ENCODE measurements around the gene CCKAR. TPM values are rescaled to one million over a fixed set of nuclear protein-coding genes. Genes with fewer than 3 reads are reported as not detected.

Gene CCKAR
- total RNA-seq, 1 experiment from 2014 or later = not detected

DNA sequence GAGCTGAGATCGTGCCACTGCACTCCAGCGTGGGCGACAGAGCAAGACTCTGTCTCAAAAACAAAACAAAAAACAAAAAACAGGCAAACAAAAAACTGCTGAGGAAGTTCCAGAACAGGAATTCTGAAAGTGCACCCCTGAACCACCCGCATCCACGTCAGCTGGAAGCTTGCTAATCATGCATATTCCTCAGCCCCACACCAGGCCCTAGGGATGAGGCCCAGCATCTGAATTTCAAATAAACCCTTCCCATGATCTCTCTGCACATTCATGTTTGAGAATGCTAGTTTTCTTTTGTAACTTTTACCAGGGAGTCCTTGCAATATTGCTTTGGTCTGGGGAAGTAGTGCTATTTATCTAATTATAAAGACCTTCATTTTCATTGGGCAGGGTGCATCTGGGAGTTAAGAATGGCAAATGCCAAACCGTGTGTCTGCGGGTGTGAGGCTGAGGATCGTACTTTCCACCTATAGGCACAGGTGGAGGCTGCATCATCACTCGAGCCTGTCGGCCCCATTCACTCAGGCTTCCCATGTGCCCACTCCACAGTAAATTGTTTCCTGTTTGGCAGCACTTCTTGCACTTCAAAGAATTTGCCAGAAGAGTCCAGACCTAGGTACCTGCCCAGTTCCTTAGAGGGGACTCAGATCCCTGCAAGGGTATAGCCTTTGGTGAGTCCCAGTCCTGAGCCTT lies 23.6 kb downstream of the CCKAR start:
- in situ Hi-C loops (cut with HindIII; ENCODE audit: low sequenced_read_pairs) = loop anchor here (25.0 kb wide), 1 partner anchor 246 kb away; no protein-coding TSS in a partner anchor
- DNase-seq (ENCODE audit: low spot score) = no peak

DNA sequence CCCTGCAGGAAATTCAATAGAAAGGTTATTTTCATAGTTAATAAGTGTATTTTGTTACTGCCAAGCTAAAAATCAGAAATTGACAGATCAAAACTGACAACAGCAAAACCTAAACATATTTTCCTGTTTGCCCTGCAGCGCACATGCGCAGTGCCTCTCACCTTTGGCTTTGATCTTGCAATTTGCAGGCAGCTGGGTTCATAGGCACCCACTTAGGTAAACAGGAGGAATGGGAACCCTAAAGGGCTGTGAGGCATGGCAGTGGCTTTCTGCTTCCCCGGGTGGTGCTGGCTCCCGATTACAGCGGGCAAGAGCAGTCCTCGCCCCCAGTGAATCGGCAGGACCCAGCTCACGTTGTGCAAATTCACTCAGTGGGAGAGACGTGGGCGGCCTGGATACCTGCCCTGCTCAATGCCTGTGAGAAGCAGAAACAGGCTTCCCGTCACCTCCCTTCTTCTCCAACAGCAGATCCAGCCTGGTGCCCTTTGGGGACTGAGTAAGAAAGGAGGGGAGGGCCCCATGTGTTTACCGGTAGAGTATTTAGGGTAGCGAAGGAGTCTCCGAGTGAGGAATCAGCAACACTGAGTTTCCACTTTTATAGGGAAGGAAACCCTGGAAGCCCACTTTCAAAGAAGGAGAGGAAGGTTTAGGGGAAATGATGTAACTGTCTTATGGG lies 25.7 kb downstream of the CCKAR start:
- in situ Hi-C loops (cut with HindIII; ENCODE audit: low sequenced_read_pairs) = loop anchor here (25.0 kb wide), 1 partner anchor 248 kb away; no protein-coding TSS in a partner anchor
- no peak for DNase-seq (ENCODE audit: low spot score)

DNA sequence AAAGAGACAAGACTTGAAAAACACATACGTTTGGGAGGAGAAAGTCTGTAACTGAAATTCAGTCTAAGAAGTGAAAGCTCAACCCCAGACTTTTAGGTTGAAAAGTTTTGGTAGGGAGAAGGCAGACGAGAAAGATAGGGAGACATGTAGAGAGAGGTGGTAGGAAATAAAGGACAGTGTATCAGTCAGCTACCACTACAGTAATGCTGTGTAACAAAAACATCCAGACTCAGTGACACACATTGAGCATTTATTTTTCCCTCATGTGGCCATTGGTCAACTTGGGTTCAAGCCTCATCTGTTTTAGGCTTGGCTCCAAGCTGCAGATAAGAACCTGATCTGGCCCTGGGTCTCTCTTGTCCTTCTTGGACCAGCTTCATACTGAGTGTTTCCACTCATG lies 26.9 kb downstream of the CCKAR start:
- DNase-seq (ENCODE audit: low spot score) = no peak
- in situ Hi-C loops (cut with HindIII; ENCODE audit: low sequenced_read_pairs) = loop anchor here (25.0 kb wide), 1 partner anchor 249 kb away; no protein-coding TSS in a partner anchor

DNA sequence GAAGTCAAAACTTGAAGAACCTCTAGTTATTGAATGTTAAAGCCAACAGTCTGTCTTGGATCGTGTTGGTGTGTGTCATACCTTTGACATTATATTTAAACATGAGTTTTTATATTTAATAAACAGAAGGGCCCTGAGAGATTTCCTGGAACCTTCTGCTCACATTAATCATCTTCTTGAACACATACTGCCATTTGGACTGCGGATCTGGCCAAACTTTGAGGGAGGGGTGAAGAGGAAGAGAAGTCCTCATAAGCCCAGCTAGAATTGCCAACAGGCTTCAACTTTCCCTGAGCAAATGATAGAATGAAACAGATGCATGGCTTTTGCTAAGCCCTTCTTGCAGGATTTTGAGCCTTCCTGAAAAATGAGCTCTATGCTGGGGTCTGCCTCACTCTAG lies 27.4 kb downstream of the CCKAR start:
- DNase-seq (ENCODE audit: low spot score) = no peak
- in situ Hi-C loops (cut with HindIII; ENCODE audit: low sequenced_read_pairs) = loop anchor here (25.0 kb wide), 1 partner anchor 249 kb away; no protein-coding TSS in a partner anchor

DNA sequence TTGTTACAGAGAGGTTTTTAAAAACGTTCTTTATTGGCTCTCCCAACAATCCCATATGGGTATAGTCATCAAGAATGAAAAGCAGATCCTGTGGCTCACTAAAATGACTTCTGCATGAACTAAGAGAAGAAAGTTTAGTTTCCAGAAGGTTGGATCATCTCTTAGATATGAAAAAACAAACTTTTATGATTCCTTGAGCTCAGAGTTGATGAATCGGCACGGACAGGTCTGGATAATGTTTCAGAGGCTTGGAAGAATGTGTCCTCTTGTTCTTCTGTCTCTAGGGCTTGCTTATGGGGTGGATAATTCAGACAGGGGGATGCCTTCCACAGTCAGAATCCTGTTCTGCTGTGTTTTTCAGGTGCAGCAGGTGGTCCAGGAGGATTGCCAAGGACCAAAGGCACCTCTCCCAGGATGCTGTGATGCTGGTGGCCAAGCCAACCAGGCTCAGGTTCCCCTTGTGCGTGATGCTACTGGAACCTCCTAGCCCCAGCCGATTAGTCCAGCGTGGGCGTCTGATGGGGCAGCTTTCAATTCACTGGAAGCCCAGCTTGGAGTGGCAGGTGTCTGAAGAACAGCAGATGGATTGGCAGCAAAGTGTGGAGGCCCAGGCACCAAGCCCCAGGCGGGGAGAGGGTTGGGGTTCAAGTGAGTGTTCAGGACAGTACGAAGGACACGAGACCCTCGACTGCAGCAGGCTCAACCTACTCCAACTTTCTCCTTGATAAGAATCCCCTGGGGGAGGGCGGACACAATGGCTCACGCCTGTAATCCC lies 30.3 kb downstream of the CCKAR start:
- no peak for DNase-seq (ENCODE audit: low spot score)
- in situ Hi-C loops (cut with HindIII; ENCODE audit: low sequenced_read_pairs) = loop anchor here (25.0 kb wide), 1 partner anchor 252 kb away; no protein-coding TSS in a partner anchor

DNA sequence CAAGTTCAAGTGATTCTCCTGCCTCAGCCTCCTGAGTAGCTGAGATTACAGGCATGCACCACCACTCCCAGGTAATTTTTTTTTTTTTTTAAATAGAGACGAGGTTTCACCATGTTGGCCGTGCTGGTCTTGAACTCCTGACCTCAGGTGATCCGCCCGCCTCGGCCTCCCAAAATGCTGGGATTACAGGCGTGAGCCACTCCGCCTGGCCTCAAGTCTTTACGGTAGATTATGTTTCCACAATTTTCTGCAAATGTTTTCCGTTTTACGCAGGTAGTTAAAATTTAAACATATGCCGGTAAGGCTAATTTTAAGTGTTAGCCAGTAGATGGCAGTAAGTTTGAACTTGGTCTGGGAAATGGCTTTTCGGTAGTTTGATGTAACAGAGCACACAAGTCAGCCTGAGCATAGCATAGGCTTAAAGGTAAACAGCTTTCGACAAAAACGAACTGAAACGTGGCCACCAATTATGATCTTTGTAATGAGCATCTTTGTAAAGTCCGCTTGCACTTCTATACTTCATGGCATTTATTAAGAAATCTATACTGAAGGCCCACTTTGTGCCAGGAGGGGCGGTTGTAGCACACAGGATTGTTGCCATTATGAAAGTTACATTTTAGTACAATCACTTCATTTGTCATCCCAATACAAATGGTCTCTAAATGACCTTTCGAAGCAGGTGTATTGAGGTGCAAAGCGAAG lies 31.1 kb downstream of the CCKAR start:
- peak; percentile 52 for DNase-seq (ENCODE audit: low spot score)
- in situ Hi-C loops (cut with HindIII; ENCODE audit: low sequenced_read_pairs) = loop anchor here (25.0 kb wide), 1 partner anchor 253 kb away; no protein-coding TSS in a partner anchor

DNA sequence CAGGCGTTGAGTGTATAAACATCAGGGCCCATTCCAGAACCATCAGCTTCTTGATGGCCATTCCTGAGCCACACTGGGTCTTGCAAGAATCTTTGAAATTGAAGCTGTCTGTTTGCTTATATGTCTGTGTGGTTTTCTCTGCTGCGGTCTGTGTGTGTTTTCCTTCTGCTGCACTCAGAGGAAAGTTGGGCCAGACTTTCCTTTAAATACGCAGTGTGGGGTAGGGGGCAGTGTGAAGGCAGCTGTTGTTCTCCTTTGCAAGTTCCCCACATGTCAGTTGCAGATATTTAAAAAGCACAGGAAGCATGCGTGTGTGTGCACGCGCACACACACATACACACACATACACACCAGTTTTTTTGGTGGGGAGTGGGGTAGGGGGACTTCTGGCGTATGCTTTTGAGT lies 32.1 kb downstream of the CCKAR start:
- in situ Hi-C loops (cut with HindIII; ENCODE audit: low sequenced_read_pairs) = loop anchor here (25.0 kb wide), 1 partner anchor 254 kb away; no protein-coding TSS in a partner anchor
- no peak for DNase-seq (ENCODE audit: low spot score)

DNA sequence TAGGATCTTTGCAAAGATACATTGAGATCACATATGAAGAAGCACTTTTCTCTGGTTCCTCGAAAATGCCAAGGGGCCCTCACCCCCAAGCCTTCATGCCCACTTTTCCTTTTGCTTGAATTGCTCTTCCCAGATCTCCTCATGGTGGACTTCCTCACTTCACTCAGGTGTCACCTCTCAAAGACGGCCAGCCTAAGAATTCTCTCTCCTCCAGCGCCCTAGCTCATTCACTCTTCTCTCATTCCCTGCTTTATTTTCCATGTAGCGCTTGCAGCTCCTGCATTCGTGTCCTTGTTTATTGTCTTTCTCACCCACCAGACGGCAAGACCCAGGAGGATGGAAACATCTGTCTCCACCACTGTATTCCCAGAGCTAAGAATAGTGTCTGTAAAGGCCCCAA lies 32.9 kb downstream of the CCKAR start:
- no peak for DNase-seq (ENCODE audit: low spot score)
- in situ Hi-C loops (cut with HindIII; ENCODE audit: low sequenced_read_pairs) = loop anchor here (25.0 kb wide), 1 partner anchor 255 kb away; no protein-coding TSS in a partner anchor

DNA sequence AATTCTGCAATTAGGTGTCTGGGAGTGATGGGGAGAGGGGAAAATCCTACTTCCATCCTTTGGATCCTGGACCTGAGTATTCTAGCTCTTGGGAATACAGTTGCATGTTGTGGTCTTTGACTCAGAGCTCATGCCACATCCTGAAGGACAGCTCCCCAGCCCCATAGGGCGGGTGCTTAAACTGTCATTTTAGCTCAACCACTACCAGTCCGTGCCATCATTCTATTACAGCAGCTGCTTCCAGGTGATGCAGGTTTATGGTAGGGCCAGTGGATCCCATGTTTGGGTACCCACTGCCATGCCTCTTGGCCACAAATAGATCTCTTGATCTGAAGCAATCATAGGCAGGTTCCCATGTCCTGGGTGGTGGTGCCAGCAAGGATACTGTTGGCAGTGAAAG lies 34.7 kb downstream of the CCKAR start:
- in situ Hi-C loops (cut with HindIII; ENCODE audit: low sequenced_read_pairs) = loop anchor here (25.0 kb wide), 1 partner anchor 257 kb away; no protein-coding TSS in a partner anchor
- no peak for DNase-seq (ENCODE audit: low spot score)

DNA sequence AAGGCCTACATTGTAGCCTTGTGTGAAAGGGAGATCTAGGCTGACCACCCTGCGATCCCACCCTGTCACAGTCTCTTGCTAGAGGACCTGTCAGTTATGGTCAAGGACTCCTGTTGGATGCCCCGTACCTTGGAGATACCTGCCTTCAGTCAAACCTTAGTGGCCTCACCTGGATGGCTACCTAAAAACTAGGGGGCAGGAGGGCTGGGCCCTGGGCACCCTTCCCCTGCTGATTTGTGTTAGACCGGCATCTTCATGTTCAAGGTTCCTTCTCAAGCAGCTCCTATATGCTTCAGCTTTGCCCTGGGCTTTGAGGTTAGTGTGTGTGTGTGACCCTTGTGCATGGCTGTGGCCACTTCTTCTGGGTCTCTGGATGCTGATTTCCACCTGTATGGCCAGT lies 35.3 kb downstream of the CCKAR start:
- DNase-seq (ENCODE audit: low spot score) = no peak
- in situ Hi-C loops (cut with HindIII; ENCODE audit: low sequenced_read_pairs) = loop anchor here (25.0 kb wide), 1 partner anchor 257 kb away; no protein-coding TSS in a partner anchor

DNA sequence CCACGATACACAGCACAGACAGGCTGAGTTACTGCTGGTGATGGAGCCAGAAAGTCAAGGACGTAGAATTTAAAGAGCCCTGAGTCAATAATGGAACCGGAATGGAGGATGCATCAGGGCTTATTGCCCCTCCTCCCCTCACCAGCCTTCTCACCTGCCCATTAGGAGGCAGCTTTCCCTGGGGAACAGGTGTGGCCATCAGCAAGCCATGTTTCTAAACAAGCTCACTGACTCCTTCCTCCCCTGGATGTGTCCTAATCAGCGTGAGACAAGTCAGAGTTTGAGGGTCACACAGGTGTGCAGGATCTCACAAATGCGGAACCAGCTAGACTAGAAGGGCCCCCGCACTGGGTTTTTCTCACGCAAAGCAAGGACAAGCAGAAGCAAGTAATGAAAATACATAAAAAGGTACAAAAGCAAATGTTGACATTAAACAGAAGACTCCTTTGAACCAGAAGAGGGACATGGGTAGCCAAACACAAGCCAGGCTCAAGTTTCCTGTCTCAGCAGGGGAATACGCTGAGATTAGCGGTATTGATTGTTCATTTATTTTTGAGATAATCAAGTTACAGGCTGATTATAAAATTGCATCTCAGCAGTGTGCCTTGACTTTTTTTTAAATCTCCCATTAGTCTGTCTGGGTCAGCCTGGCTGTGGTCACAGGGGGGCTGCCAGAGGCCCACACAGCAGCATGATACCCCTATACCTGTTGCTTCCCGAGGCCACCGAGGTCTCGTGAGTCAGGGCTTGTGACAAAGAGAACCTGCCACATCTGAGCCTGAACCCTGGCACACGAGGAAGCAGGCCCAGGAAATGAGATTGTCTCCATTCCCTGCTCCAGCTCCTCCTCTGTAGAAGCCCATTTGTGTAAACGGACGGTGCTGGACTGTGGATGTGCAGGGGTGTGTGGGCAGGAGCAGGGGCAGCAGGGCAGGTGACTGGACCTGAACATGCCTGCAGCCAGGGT lies 37.4 kb downstream of the CCKAR start:
- no peak for DNase-seq (ENCODE audit: low spot score)
- in situ Hi-C loops (cut with HindIII; ENCODE audit: low sequenced_read_pairs) = loop anchor here (25.0 kb wide), 1 partner anchor 259 kb away; no protein-coding TSS in a partner anchor

DNA sequence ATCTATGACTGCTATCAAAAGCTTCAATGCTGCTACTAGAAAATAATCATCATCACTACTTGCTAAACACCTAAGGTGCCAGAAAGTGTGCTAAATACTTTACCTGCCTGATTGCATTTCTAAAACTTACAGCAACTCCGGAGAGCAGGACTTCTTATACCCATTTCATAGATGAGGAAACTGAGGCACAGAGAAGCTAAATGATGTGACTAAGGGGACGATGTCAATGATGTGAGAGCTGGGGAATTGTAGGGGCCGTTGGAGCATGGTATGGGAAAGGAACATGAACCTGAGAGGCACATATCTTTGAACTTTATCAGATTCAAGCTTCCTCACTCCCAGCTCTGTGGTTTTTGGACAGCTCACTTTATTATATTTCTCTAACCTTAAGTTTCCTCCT lies 38.7 kb downstream of the CCKAR start:
- in situ Hi-C loops (cut with HindIII; ENCODE audit: low sequenced_read_pairs) = loop anchor here (25.0 kb wide), 1 partner anchor 261 kb away; no protein-coding TSS in a partner anchor
- no peak for DNase-seq (ENCODE audit: low spot score)

DNA sequence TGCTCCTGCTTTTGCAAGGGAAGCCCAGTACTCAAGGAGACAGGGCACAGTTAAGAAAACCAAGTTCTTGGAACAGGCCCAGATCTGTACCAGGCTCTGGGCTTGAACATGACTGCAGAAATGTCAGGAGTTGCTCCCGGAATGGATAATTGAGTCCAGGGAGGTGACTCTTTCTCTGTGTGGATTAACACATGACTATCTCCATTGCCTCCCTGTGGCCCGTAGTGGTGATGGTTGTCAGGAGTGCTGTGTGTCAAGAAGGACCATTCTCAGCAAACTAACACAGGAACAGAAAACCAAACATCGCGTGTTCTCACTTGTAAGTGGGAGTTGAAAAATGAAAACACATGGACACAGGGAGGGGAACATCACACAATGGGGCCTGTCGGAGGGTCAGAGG lies 39.9 kb downstream of the CCKAR start:
- in situ Hi-C loops (cut with HindIII; ENCODE audit: low sequenced_read_pairs) = loop anchor here (25.0 kb wide), 1 partner anchor 262 kb away; no protein-coding TSS in a partner anchor

DNA sequence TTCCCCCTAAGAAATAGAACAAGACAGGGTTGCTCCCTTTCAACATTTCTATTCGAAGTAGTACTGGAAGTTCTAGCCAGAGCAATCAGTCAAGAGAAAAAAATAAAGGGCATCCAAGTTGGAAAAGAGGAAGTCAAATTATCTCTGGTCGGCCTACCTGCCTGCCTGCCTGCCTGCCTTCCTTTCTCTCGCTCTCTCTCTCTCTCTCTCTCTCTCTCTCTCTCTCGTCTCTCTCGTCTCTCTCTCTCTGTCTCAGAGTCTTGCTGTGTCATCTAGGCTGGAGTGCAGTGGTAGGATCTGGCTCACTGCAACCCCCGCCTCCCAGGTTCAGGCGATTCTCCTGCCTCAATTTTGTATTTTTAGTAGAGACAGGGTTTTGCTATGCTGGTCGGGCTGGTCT lies 42.9 kb downstream of the CCKAR start:
- in situ Hi-C loops (cut with HindIII; ENCODE audit: low sequenced_read_pairs) = no loop called here

More for the DNA sequence above, 39.9 kb downstream of the CCKAR start:
- no peak for DNase-seq (ENCODE audit: low spot score)

DNA sequence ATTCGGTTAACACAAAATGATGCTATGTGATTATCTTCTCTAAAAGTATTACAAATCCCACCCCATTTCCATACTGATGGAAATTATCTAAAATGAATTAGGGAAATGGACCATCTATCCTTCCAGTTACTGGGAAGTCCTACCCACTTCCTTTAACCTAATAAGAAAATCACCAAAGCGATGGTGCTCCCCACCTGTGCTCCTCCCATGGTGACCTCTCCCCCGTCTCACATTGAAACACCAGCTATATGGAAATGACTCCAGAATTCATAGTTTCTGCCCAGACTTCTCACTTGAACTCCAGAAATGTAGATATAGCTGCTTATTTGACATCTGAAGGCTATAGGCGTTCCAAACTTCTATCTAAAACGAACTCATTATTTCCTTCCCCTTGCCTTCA lies 48.5 kb downstream of the CCKAR start:
- in situ Hi-C loops (cut with HindIII; ENCODE audit: low sequenced_read_pairs) = no loop called here
- no peak for DNase-seq (ENCODE audit: low spot score)

More for the DNA sequence above, 42.9 kb downstream of the CCKAR start:
- DNase-seq (ENCODE audit: low spot score) = no peak

DNA sequence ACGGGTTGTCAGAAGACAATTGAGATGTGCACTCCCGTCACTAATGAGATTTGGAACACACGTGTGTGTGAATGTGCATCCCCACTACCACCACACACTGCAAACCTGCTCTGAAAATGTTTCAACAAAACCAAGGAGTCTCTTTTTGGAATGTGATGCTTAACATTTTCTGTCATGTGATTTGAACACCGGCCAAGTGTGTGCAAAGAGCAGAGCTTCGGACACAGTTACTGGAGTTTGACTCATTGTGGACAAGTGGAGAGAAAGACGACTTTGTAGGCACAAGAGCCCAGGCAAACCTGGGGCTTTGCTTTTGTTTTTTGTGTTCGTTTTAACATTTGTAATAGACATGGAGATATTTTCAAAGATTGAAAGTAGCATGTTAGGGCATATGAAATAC lies 49.2 kb downstream of the CCKAR start:
- in situ Hi-C loops (cut with HindIII; ENCODE audit: low sequenced_read_pairs) = no loop called here
- DNase-seq (ENCODE audit: low spot score) = peak; percentile 13

DNA sequence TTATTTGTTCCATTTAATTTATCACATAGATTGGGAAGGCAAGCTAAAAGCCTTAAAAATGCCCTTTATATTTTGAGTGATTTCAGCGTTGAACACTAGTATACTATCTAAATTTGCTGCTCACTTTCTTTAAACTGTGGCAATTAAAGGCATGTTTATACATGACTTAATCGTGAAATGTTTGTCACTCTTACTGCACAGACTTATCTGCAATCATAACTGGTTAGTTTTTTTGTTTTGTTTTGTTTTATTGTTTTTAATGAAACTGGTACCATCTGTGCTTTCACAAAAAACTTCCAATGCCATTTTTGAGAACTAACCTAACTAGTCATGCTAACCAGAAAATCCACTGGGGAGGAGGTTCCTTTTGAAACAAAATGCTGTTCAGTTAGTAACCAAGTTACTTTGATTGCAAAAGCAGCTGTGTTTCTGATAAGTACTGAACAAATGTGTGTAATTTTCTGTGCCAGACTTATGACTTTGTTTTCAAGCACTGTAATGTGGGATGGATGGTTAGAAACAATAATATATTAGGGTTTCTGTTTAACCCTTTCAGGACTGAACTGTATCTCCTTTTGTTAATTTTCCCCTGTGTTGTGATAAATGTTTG lies 56.1 kb downstream of the CCKAR start:
- in situ Hi-C loops (cut with HindIII; ENCODE audit: low sequenced_read_pairs) = no loop called here

More for the DNA sequence above, 56.1 kb downstream of the CCKAR start:
- no peak for DNase-seq (ENCODE audit: low spot score)

Measured in G401 (cell line).